ENCODE results near the gene MT4. TPM values are rescaled to one million over a fixed set of nuclear protein-coding genes. Genes with fewer than 3 reads are reported as not detected.
A peak's percentile ranks its signal among the peaks of the same experiment; 100 is the strongest.

Gene MT4
- total RNA-seq, 4 donors from 2014 or later: not detected

- no peak for TF ChIP-seq CTCF (IDR thresholded peaks at IDR 0.05)
- DNase-seq (ENCODE audit: low spot score) (no peak), ATAC-seq (ENCODE audit: low FRiP score) (no peak)
Observed at GRCh38 chr16:56558024-56558747, 6.7 kb upstream of the MT4 start.

GRCh38 chr16:56559109-56559508 is 5.8 kb upstream of the MT4 start:
- no peak for DNase-seq (ENCODE audit: low spot score)
- no peak for TF ChIP-seq CTCF (IDR thresholded peaks at IDR 0.05)
- ATAC-seq (ENCODE audit: low FRiP score): no peak

GRCh38 chr16:56560447-56560846 is 4.4 kb upstream of the MT4 start:
- ATAC-seq (ENCODE audit: low FRiP score) (no peak), DNase-seq (ENCODE audit: low spot score) (no peak)
- no peak for TF ChIP-seq CTCF (IDR thresholded peaks at IDR 0.05)

GRCh38 chr16:56561126-56561525 is 3.7 kb upstream of the MT4 start:
- ATAC-seq (ENCODE audit: low FRiP score) (no peak), DNase-seq (ENCODE audit: low spot score) (no peak)
- TF ChIP-seq CTCF (IDR thresholded peaks at IDR 0.05): no peak

GRCh38 chr16:56569971-56570370 is 5.1 kb downstream of the MT4 start:
- no peak for DNase-seq (ENCODE audit: low spot score)
- TF ChIP-seq CTCF (IDR thresholded peaks at IDR 0.05): no peak
- peak; percentile 37 for ATAC-seq (ENCODE audit: low FRiP score)

GRCh38 chr16:56571525-56571924 is 6.7 kb downstream of the MT4 start:
- DNase-seq (ENCODE audit: low spot score) (no peak), ATAC-seq (ENCODE audit: low FRiP score) (no peak)
- no peak for TF ChIP-seq CTCF (IDR thresholded peaks at IDR 0.05)

- no peak for ATAC-seq (ENCODE audit: low FRiP score)
- DNase-seq (ENCODE audit: low spot score): no peak
- no peak for TF ChIP-seq CTCF (IDR thresholded peaks at IDR 0.05)
Observed at GRCh38 chr16:56574625-56575024, 9.8 kb downstream of the MT4 start.
